ENCODE measurements around the gene ALX4.

ALX4 gene

DNA sequence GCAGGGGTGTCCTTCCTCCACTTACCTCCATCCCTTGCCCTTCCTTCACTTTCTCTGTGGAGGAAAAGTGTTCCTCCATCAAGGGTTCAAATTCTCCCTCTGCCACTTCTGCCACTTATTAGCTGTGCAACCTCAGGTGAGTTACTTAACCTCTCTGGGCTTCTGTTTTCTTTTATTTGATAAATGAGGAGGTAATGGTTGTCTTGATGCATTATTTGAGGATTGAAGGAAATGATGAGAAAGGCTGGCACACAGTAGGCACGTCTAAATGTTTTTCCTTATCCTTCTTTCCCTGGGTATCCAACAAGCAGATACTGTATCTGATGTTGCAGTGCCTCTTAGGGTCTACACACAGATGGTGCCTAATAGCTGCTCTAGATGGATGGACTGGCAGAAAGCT lies 14.3 kb upstream of the ALX4 start:
- no peaks in the 10 kb centered on the region for H3K9me3 ChIP-seq (ENCODE audit: control insufficient read depth, insufficient read depth, low read depth, low read length)
- H3K4me3 ChIP-seq (ENCODE audit: low read depth, low read length), result no peak overlapping the region
- CTCF ChIA-PET, result interaction anchor here (0.5 to 1.7 kb wide), 3 partner anchors 38 to 1448 kb away, joined by 3 to 5 read pairs (median 3); no protein-coding TSS in a partner anchor
- TF ChIP-seq ZNF391 (tag by site-specific recombination; IDR thresholded peaks at IDR 0.05; ENCODE audit: borderline replicate concordance, low read depth) (no peak), ZNF768 (tag by site-specific recombination; IDR thresholded peaks at IDR 0.05) (0 out of 2 replicates have a peak, but pooled peaks have one; percentile 52), ZNF426 (tag by site-specific recombination; IDR thresholded peaks at IDR 0.05) (no peak), ZNF416 (tag by site-specific recombination; IDR thresholded peaks at IDR 0.05) (no peak)
- no peaks in the 10 kb centered on the region for H3K36me3 ChIP-seq (ENCODE audit: control insufficient read depth in 2 of 2, insufficient read depth in 1 of 2, low read length in 2 of 2)
- H3K27ac ChIP-seq (ENCODE audit: extremely low read depth, low read depth, low read length), result no peak overlapping the region
- no peaks in the 10 kb centered on the region for H3K4me1 ChIP-seq (ENCODE audit: control insufficient read depth, insufficient read depth, low read length)
- POLR2A ChIA-PET, result no interaction called here

DNA sequence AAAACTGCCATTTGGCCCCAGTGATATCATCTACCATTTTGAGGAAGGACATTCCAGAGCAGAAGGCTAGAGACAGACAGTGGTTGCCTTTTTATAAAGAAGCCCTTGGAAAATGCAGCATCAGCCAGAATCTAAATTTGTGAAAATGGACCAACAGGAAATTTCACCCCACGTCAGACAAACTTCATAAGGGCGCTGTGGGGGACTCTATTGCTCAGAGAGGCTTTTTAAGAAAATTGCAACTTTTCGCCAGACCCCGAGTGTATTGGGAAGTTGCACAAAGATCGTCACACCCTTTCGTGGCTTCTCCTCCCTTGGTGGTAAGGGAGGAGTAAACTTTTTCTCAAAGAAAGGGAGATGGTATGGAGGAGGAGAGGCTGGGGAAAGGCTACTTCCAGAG lies 12.3 kb upstream of the ALX4 start:
- H3K4me3 ChIP-seq (ENCODE audit: low read depth, low read length), result no peak overlapping the region
- POLR2A ChIA-PET, result no interaction called here
- CTCF ChIA-PET, result no interaction called here
- H3K9me3 ChIP-seq (ENCODE audit: control insufficient read depth, insufficient read depth, low read depth, low read length), result no peaks in the 10 kb centered on the region
- H3K36me3 ChIP-seq (ENCODE audit: control insufficient read depth in 2 of 2, insufficient read depth in 1 of 2, low read length in 2 of 2), result no peaks in the 10 kb centered on the region
- H3K4me1 ChIP-seq (ENCODE audit: control insufficient read depth, insufficient read depth, low read length), result no peaks in the 10 kb centered on the region
- no peak overlapping the region for H3K27ac ChIP-seq (ENCODE audit: extremely low read depth, low read depth, low read length)
- no peak for TF ChIP-seq ZNF324 (tag by site-specific recombination; IDR thresholded peaks at IDR 0.05)
- TF ChIP-seq ZNF837 (tag by site-specific recombination; IDR thresholded peaks at IDR 0.05), result no peak
- TF ChIP-seq INSM2 (tag by site-specific recombination; IDR thresholded peaks at IDR 0.05), result no peak
- TF ChIP-seq KLF7 (tag by site-specific recombination; IDR thresholded peaks at IDR 0.05; ENCODE audit: borderline replicate concordance), result no peak
- no peak for TF ChIP-seq ZNF660 (tag by site-specific recombination; IDR thresholded peaks at IDR 0.05)
- TF ChIP-seq MEIS1 (CRISPR knock-in tag; IDR thresholded peaks at IDR 0.05; ENCODE audit: borderline replicate concordance), result no peak
- no peak for TF ChIP-seq ZBTB1 (tag by site-specific recombination; IDR thresholded peaks at IDR 0.05)
- TF ChIP-seq ZNF791 (tag by site-specific recombination; IDR thresholded peaks at IDR 0.05), result no peak
- TF ChIP-seq ZNF792 (tag by site-specific recombination; IDR thresholded peaks at IDR 0.05), result no peak
- no peak for TF ChIP-seq ZNF292 (tag by site-specific recombination; IDR thresholded peaks at IDR 0.05; ENCODE audit: borderline replicate concordance, low read depth)
- no peak for TF ChIP-seq ZNF350 (tag by site-specific recombination; IDR thresholded peaks at IDR 0.05)

DNA sequence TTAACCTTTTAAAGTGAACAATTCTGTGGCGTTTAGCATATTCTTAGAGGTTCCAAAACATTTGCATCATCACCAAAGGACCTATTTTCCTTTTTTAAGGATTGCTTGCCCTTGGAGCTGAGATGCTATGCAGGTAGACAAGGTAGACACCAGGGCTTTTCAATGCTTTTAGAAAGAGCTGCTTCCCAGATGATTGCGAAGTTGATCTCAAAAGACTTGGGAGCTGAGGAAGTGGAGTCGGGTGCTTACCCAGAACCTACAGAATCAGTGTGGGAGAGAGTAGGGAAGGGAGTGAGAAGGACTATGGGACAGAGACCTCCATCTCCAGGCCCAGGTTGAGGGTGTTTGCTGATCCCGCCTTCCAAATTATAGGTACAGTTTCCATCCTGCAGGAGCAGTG lies 11.1 kb upstream of the ALX4 start:
- Histone ChIP-seq H3K36me3 (ENCODE audit: control insufficient read depth in 2 of 2, insufficient read depth in 1 of 2, low read length in 2 of 2) (no peaks in the 10 kb centered on the region), H3K27ac (ENCODE audit: extremely low read depth, low read depth, low read length) (no peak overlapping the region), H3K9me3 (ENCODE audit: control insufficient read depth, insufficient read depth, low read depth, low read length) (no peaks in the 10 kb centered on the region), H3K4me1 (ENCODE audit: control insufficient read depth, insufficient read depth, low read length) (no peaks in the 10 kb centered on the region), H3K4me3 (ENCODE audit: low read depth, low read length) (no peak overlapping the region)
- no peak for TF ChIP-seq ZNF548 (tag by site-specific recombination; IDR thresholded peaks at IDR 0.05)
- TF ChIP-seq, protein P1, sequence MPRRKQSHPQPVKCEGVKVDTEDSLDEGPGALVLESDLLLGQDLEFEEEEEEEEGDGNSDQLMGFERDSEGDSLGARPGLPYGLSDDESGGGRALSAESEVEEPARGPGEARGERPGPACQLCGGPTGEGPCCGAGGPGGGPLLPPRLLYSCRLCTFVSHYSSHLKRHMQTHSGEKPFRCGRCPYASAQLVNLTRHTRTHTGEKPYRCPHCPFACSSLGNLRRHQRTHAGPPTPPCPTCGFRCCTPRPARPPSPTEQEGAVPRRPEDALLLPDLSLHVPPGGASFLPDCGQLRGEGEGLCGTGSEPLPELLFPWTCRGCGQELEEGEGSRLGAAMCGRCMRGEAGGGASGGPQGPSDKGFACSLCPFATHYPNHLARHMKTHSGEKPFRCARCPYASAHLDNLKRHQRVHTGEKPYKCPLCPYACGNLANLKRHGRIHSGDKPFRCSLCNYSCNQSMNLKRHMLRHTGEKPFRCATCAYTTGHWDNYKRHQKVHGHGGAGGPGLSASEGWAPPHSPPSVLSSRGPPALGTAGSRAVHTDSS (tag by site-specific recombination; IDR thresholded peaks at IDR 0.05), result no peak
- TF ChIP-seq ZNF560 (tag by site-specific recombination; IDR thresholded peaks at IDR 0.05; ENCODE audit: borderline replicate concordance), result no peak
- no peak for TF ChIP-seq ZNF174 (tag by site-specific recombination; IDR thresholded peaks at IDR 0.05)
- no peak for TF ChIP-seq ZNF302 (tag by site-specific recombination; IDR thresholded peaks at IDR 0.05; ENCODE audit: low read depth)
- no peak for TF ChIP-seq ZNF768 (tag by site-specific recombination; IDR thresholded peaks at IDR 0.05)
- no peak for TF ChIP-seq ZNF677 (tag by site-specific recombination; IDR thresholded peaks at IDR 0.05)
- TF ChIP-seq ZNF335 (tag by site-specific recombination; conservative IDR thresholded peaks at IDR 0.05), result no peak
- no peak for TF ChIP-seq ZNF239 (tag by site-specific recombination; IDR thresholded peaks at IDR 0.05)
- TF ChIP-seq, protein P2, sequence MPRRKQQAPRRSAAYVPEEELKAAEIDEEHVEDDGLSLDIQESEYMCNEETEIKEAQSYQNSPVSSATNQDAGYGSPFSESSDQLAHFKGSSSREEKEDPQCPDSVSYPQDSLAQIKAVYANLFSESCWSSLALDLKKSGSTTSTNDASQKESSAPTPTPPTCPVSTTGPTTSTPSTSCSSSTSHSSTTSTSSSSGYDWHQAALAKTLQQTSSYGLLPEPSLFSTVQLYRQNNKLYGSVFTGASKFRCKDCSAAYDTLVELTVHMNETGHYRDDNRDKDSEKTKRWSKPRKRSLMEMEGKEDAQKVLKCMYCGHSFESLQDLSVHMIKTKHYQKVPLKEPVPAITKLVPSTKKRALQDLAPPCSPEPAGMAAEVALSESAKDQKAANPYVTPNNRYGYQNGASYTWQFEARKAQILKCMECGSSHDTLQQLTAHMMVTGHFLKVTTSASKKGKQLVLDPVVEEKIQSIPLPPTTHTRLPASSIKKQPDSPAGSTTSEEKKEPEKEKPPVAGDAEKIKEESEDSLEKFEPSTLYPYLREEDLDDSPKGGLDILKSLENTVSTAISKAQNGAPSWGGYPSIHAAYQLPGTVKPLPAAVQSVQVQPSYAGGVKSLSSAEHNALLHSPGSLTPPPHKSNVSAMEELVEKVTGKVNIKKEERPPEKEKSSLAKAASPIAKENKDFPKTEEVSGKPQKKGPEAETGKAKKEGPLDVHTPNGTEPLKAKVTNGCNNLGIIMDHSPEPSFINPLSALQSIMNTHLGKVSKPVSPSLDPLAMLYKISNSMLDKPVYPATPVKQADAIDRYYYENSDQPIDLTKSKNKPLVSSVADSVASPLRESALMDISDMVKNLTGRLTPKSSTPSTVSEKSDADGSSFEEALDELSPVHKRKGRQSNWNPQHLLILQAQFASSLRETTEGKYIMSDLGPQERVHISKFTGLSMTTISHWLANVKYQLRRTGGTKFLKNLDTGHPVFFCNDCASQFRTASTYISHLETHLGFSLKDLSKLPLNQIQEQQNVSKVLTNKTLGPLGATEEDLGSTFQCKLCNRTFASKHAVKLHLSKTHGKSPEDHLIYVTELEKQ (tag by site-specific recombination; IDR thresholded peaks at IDR 0.05; ENCODE audit: borderline replicate concordance), result no peak
- TF ChIP-seq, protein P3, sequence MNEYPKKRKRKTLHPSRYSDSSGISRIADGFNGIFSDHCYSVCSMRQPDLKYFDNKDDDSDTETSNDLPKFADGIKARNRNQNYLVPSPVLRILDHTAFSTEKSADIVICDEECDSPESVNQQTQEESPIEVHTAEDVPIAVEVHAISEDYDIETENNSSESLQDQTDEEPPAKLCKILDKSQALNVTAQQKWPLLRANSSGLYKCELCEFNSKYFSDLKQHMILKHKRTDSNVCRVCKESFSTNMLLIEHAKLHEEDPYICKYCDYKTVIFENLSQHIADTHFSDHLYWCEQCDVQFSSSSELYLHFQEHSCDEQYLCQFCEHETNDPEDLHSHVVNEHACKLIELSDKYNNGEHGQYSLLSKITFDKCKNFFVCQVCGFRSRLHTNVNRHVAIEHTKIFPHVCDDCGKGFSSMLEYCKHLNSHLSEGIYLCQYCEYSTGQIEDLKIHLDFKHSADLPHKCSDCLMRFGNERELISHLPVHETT (tag by site-specific recombination; IDR thresholded peaks at IDR 0.05), result no peak
- ChIA-PET POLR2A (no interaction called here), CTCF (interaction anchor here (0.6 kb wide), 1 partner anchor 9 kb away, joined by 3 read pairs; no protein-coding TSS in a partner anchor)
